A172 (cell line): Measurements from ENCODE around the gene PCDH8. TPM values are rescaled to one million over a fixed set of nuclear protein-coding genes. Genes with fewer than 3 reads are reported as not detected.
A peak's percentile ranks its signal among the peaks of the same experiment; 100 is the strongest.

Experiments used
- DNase-seq: peaks from one replicate; pipeline ENCODE4 v3.0.0-alpha.2; 2015; ENCODE audit warnings: low spot score
- total RNA-seq: library from RNA; depleted of rRNA; stranded (reverse); fragments of >200 nt; shearing (Covaris generic); gene quantifications from 2 replicates; pipeline ENCODE4 v1.2.3, GENCODE V29; 2014

PCDH8 gene
- total RNA-seq, 1 experiment from 2014 or later = not detected

GRCh38 chr13:52851137-52851962 lies 2.9 kb upstream of the PCDH8 start:
- no peak for DNase-seq

GRCh38 chr13:52850396-52851136 lies 2.1 kb upstream of the PCDH8 start:
- no peak for DNase-seq

GRCh38 chr13:52850072-52850395 lies 1.6 kb upstream of the PCDH8 start:
- DNase-seq = no peak

GRCh38 chr13:52849291-52850071 lies 1.0 kb upstream of the PCDH8 start:
- DNase-seq = no peak

- DNase-seq = no peak
Measured at GRCh38 chr13:52847682-52848432, 583 bp downstream of the PCDH8 start.

- no peak for DNase-seq
Measured at GRCh38 chr13:52847322-52847681, 1.1 kb downstream of the PCDH8 start.

GRCh38 chr13:52846567-52847321 lies 1.7 kb downstream of the PCDH8 start:
- DNase-seq = no peak

- no peak for DNase-seq
Measured at GRCh38 chr13:52845766-52846566, 2.5 kb downstream of the PCDH8 start.

- no peak for DNase-seq
Measured at GRCh38 chr13:52845334-52845761, 3.1 kb downstream of the PCDH8 start.

- no peak for DNase-seq
Measured at GRCh38 chr13:52844836-52845235, 3.6 kb downstream of the PCDH8 start.

- DNase-seq = no peak
Measured at GRCh38 chr13:52842441-52842840, 6.0 kb downstream of the PCDH8 start.

- DNase-seq = no peak
Measured at GRCh38 chr13:52840066-52840465, 8.4 kb downstream of the PCDH8 start.

- no peak for DNase-seq
Measured at GRCh38 chr13:52838433-52839107, 9.9 kb downstream of the PCDH8 start.

GRCh38 chr13:52837850-52838249 lies 10.6 kb downstream of the PCDH8 start:
- peak; percentile 25 for DNase-seq

GRCh38 chr13:52835071-52835839 lies 13.2 kb downstream of the PCDH8 start:
- no peak for DNase-seq

GRCh38 chr13:52833296-52833875 lies 15.1 kb downstream of the PCDH8 start:
- no peak for DNase-seq

GRCh38 chr13:52832313-52832712 lies 16.1 kb downstream of the PCDH8 start:
- no peak for DNase-seq

GRCh38 chr13:52830946-52831345 lies 17.5 kb downstream of the PCDH8 start:
- peak; percentile 69 for DNase-seq
